HG03469 (cell line): ENCODE measurements around the gene KRTAP9-7.
"Not testable (repeated sequence)": the region's sequence is repeated elsewhere in the genome, so short reads cannot be mapped to it uniquely, and the experiment has no call there.

Source experiments
- ATAC-seq: cut with Tn5 transposase; IDR thresholded peaks from one replicate; pipeline ENCODE4 v1.9.1; 2021; ENCODE audit warnings: mild to moderate bottlenecking, moderate library complexity, moderate number of reproducible peaks; ENCODE audit not compliant: unreplicated experiment

Gene KRTAP9-7

GRCh38 chr17:41275648-41276190 is at the start of gene KRTAP9-7:
Gene KRTAP9-7, plus strand, starts transcription at chr17:41275698. Its CDS starts 0 bp downstream, at chr17:41275698.
- not testable (repeated sequence) for ATAC-seq

DNA sequence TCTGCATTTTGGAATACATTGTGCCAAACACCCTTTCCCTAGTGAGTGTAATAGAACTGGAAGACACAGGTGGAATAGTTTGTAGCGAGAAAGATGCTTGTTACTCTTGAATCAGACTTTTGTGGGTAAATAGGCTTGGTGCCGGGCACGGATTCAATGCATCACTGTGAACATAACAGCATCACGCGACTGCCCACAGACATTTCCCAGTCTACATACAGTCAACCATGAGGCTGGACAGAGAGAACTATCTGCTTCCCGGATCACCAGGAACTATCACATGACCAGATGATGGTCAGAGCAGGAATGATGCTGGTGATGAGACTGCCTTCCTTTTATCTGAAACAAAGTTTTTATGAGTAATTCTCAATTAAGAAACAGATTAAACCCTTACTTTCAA is 49.4 kb upstream of the KRTAP9-7 start:
- ATAC-seq: no peak

- not testable (repeated sequence) for ATAC-seq
These were observed 48.9 kb upstream of the KRTAP9-7 start, which contains the start of gene KRTAP9-2 for GRCh38 chr17:41226598-41227095. Gene KRTAP9-2, plus strand, starts transcription at chr17:41226648. Its CDS starts 7 bp downstream, at chr17:41226655.

DNA sequence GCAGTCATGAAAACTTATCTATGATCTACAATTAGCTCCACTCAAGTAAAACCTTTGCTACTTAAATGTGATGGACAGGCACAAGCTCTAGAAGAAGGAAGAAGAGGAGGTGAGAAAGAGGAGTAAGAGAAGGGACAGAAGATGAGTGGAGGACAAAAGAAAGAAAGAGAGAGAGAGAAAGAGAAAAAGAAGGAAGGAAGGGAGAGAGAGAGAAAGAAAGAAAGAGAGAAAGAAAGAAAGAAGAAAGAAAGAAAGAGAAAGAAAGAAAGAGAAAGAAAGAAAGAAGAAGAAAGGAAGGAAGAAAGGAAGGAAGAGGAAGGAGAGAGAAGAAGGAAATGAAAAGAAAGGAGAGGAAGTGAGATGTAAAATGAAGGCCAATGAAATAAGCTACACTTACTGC is 45.4 kb upstream of the KRTAP9-7 start:
- ATAC-seq: no peak

GRCh38 chr17:41231731-41232130 is 43.8 kb upstream of the KRTAP9-7 start:
- ATAC-seq: no peak

- ATAC-seq: not testable (repeated sequence)
These were observed 42.9 kb upstream of the KRTAP9-7 start, which contains the start of gene KRTAP9-3 for GRCh38 chr17:41232399-41233105. Gene KRTAP9-3, plus strand, starts transcription at chr17:41232449. Its CDS starts 53 bp downstream, at chr17:41232502.

GRCh38 chr17:41237116-41237515 is 38.4 kb upstream of the KRTAP9-7 start:
- not testable (repeated sequence) for ATAC-seq

DNA sequence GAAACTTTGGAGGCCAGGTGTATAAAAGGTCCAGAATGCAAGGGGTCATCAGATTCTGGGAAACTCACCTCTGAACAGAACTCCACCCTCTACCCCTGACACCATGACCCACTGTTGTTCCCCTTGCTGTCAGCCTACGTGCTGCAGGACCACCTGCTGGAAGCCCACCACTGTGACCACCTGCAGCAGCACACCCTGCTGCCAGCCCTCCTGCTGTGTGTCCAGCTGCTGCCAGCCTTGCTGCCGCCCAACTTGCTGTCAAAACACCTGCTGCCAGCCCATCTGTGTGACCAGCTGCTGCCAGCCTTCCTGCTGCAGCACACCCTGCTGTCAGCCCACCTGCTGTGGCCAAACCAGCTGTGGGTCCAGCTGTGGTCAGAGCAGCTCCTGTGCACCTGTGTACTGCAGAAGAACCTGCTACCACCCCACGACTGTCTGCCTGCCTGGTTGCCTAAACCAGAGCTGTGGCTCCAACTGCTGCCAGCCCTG is 37.5 kb upstream of the KRTAP9-7 start, which contains the start of gene KRTAP9-8:
Gene KRTAP9-8 (plus strand): TSS at position 51 of the 489 bp plus-strand sequence. CDS start 53 bp downstream, at position 104.
- ATAC-seq: not testable (repeated sequence)

DNA sequence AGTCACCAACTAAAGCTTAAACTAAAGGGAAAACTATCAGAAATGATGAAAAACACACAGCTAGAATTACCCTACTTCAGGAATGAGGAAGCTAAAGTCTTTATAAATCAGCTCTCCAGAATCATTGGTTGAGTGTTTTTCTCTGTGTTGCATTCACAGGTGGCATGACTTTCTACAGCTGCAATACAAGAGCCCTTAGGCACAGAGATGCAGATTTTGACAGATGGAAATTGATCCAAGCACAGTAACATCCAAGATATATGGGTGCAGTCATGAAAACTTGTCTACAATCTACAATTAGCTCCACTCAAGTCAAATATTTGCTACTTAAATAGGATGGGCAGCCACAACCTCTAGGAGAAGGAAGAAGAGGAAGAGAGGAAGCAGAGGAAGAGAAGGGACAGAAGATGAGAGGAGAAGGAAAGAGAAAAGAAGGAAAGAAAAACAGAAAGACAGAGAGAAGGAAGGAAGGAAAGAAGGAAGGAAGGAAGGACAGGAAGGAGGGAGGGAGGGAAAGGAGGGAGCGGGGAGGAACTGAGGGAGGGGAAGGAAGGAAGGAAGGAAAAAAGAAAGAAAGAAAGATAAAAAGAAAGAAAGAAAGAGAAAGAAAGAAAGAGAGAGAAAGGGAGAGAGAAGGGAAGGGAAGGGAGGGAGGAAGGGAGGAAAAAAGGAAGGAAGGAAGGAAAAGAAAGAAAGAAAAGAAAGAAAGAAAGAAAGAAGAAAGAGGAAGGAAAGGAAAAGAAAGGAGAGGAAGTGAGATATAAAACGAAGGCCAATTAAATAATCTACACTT is 28.3 kb upstream of the KRTAP9-7 start:
- ATAC-seq: not testable (repeated sequence)

DNA sequence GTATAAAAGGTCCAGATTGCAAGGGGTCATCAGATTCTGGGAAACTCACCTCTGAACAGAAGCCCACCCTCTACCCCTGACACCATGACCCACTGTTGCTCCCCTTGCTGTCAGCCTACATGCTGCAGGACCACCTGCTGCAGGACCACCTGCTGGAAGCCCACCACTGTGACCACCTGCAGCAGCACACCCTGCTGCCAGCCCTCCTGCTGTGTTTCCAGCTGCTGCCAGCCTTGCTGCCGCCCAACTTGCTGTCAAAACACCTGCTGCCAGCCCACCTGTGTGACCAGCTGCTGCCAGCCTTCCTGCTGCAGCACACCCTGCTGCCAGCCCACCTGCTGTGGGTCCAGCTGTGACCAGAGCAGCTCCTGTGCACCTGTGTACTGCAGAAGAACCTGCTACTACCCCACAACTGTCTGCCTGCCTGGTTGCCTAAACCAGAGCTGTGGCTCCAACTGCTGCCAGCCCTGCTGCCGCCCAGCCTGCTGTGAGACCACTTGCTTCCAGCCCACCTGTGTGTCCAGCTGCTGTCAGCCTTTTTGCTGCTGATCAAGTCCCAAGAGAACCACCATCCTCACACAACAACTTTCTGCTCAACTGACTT is 25.8 kb upstream of the KRTAP9-7 start, which contains the start of gene KRTAP9-4:
Gene KRTAP9-4 (plus strand): TSS at position 51 of the 604 bp plus-strand sequence. CDS start 34 bp downstream, at position 85.
- not testable (repeated sequence) for ATAC-seq

GRCh38 chr17:41251261-41251660 is 24.2 kb upstream of the KRTAP9-7 start:
- ATAC-seq: no peak

GRCh38 chr17:41254861-41255260 is 20.6 kb upstream of the KRTAP9-7 start:
- ATAC-seq: no peak

DNA sequence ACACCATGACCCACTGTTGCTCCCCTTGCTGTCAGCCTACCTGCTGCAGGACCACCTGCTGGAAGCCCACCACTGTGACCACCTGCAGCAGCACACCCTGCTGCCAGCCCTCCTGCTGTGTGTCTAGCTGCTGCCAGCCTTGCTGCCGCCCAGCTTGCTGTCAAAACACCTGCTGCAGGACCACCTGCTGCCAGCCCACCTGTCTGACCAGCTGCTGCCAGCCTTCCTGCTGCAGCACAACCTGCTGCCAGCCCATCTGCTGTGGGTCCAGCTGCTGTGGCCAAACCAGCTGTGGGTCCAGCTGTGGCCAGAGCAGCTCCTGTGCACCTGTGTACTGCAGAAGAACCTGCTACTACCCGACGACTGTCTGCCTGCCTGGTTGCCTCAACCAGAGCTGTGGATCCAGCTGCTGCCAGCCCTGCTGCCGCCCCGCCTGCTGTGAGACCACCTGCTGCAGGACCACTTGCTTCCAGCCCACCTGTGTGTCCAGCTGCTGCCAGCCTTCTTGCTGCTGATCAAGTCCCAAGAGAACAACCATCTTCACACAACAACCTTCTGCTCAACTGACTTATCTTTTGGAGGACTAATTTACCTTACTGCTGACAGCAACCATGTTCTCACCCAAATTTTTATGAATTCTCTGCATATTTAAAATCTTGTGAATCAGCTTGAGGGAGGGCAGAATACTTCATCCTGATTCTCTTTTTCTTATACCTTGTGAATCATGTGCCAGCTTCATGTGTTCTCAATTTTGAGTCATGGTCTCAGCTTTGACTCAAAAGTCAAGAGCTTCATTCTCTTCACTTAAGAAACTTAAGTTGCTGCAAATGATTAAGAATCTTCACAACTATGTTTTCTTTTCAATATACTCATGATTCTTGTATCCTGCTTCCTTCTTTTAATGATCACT is 19.9 kb upstream of the KRTAP9-7 start, which contains the start of gene KRTAP9-9:
Gene KRTAP9-9 (plus strand): TSS at position 4 of the 910 bp plus-strand sequence.
- not testable (repeated sequence) for ATAC-seq

- no peak for ATAC-seq
These were observed 19.2 kb upstream of the KRTAP9-7 start for GRCh38 chr17:41256291-41256685.

DNA sequence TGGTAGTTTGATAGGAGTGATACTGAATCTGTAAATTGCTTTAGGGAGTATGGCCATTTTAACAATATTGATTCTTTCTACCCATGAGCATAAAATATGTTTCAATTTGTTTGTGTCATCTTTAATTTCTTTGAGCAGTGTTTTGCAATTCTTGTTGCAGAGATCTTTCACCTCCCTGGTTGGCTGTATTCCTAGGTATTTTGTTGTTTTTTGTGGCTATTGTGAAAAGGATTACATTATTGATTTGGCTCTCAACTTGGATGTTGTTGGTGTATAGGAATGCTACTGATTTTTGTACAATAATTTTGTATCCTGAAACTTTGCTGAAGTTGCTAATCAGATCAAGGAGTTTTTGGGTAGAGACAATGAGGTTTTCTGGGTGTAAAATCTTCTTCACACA is 17.1 kb upstream of the KRTAP9-7 start:
- no peak for ATAC-seq

DNA sequence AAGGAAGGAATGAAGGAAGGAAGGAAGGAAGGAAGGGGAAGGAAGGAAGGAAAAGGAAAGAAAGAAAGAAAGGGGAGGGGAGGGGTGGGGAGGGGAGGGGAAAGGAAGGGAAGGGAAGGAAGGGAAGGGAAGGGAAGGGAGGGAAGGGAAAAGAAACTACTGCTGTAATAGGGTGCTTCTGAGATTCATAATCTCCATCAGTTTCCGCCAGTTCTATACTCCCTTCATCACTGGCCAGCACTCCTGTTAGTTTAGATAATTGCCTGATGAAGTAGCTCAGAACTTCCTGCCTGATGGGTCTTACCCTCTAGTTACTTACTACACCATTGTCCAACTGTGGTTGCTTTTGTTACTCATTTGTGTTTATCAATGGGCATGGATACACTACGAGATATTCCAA is 12.3 kb upstream of the KRTAP9-7 start:
- ATAC-seq: no peak

GRCh38 chr17:41264599-41264998 is 10.9 kb upstream of the KRTAP9-7 start:
- no peak for ATAC-seq

- ATAC-seq: no peak
These were observed 10.4 kb upstream of the KRTAP9-7 start, which contains the start of gene KRTAP9-6 for GRCh38 chr17:41265078-41265477. Gene KRTAP9-6, plus strand, starts transcription at chr17:41265378. Its CDS starts 0 bp downstream, at chr17:41265378.

GRCh38 chr17:41267711-41268110 is 7.8 kb upstream of the KRTAP9-7 start:
- ATAC-seq: no peak
